ENCODE measurements around the gene AMOTL1.

DNA sequence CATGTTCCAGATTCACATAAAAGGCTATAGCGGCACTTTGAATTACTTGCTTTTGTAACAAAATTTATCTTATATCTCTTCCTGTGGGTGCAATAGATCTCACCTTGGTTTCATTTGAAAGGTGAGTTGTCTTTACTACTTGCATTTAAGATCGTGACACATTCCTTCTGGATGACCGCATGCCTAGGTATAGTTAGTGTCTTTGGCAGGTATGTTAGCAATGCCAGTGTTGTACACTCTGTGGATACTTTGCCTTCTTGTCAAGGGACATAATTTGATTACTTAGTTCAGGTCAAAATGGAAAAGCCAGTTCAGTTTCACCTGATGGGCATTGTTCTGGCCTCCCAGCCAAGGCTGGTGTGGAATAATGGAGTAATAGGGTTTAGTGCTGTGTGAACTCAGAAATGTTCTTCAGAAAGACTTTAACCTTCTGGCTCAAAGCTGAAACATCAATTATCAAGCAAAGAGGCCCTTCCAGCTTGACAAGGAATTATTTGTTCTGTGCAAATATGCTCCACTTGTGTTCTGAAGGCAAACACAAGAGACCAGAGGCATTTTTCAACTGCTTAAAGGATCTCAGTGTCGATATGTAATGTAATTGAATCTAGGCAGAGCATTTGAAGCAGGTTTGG, 64.6 kb downstream of the AMOTL1 start:
- TF ChIP-seq CTCF (optimal IDR thresholded peaks at IDR 0.05 in 1 of 3, IDR thresholded peaks at IDR 0.05 in 1 of 3, conservative IDR thresholded peaks at IDR 0.05 in 1 of 3; ENCODE audit: extremely low read depth in 1 of 3, insufficient read depth in 2 of 3, low read length in 3 of 3) (no peak), EZH2 (IDR thresholded peaks at IDR 0.05; ENCODE audit: low read length) (no peak)

All from keratinocyte (primary cell).